GM19035 (cell line): ENCODE measurements around the gene TPR.
A peak's percentile ranks its signal among the peaks of the same experiment; 100 is the strongest.

Experiments used
- ATAC-seq: cut with Tn5 transposase; IDR thresholded peaks from one replicate; pipeline ENCODE4 v1.9.1; 2021; ENCODE audit not compliant: unreplicated experiment

The TPR gene

DNA sequence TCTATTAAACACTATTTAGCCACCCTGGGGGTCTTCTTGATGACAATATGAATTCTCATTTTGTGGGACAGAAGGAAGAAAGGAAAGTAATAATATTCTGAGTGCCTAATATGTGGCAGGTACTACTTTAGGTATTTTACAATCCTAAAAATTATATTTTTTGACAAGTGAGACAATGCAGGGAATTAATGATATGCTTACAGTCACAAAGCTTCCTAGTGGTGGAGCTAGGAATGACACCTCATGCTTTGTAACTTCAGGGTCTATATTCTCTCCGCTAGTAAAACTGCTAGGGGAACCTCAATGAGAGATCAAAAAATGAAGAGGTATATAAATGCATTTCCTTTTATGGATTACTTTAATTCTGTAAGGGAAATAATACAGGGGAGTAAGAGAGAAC, 44.3 kb downstream of the TPR start:
- ATAC-seq, result no peak

DNA sequence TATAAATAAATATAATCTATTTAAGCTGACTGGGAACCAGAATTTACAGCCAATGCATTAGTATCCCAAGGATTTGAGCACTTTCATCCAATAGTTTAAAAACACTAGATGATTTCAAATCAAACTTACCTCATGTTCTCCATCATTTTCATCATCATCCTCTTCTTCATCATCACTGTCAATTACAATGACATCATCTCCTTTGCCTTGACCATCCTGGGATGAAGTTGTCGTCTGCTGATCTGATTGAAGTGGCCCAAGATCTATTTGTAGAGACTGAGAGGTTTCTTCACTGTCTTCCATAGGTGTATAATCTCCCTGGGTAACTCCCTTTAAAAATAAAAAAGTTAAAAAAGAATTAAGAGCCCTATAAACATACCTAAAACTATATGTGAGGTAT, 47.7 kb downstream of the TPR start:
- no peak for ATAC-seq

DNA sequence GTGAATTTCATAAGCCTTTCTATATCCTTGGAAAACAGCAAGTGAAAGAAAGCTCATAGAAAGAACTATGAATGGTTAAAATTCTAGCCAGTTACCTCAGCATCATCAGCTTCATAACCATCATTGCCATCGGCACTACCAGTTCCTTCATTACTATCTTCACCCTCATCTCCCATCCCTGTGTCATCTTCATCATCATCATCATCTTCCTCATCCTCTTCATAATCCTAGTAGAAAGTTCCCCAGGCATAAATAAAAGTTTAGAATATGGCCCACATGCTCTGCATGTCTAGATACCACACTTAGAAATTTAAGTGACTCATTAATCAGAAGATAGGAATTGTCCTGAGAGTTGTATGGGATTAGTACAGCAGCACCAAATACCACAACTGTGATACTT, 49.0 kb downstream of the TPR start:
- no peak for ATAC-seq

DNA sequence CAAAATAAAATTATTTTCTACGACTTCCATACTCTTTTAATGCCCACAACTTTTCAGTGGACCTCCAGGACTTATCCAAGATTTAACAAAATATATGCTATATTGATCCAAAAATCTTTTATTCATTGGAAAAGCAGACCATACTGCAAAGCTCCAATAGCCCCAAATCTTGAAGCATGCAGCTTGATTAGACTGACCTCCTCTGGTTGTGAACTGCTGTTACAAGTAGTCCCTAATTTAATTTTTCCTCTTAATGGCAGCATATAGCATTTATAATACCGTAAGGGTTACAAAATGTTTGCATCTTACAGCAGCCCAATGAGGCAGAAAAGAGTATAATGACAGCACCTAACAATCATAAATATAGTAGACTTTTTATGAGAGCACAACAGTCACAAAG, 49.8 kb downstream of the TPR start:
- no peak for ATAC-seq

DNA sequence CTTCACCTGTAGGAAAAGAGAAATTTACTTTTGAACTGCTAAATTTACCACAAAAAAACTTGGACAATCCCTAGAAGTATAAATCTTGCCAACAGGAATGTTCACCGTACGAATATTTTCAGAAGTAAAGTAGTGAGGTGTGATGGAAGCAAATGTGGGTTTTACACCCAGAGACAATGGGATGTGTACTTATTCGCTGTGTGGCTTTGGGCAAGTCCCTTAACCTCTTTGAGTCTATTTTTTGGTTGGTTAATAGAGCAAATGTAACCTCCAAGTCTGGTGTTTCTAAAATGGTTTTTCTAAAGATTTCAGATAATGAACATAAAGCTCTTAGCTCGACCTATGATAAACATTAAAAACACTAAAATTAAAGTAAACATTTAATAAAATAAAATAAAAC, 51.2 kb downstream of the TPR start:
- no peak for ATAC-seq

DNA sequence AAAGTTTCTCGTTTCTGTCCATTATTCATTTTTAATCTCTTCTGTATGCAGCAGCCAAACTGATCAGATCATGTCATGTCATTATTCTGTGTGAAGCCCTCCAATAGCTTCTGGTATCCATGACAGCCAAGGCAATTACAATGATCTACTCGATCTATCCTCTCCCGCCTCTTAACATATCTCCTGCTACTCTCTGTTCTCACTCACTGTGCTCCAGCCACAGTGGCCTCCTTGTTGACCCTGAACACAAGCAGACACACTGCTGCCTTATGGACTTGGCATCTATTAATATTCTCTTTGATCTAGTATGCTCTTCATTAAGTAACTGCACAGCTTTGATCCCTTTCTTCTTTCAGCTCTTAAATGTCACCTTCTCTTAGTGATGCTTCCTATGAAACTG, 59.5 kb downstream of the TPR start:
- ATAC-seq, result no peak

DNA sequence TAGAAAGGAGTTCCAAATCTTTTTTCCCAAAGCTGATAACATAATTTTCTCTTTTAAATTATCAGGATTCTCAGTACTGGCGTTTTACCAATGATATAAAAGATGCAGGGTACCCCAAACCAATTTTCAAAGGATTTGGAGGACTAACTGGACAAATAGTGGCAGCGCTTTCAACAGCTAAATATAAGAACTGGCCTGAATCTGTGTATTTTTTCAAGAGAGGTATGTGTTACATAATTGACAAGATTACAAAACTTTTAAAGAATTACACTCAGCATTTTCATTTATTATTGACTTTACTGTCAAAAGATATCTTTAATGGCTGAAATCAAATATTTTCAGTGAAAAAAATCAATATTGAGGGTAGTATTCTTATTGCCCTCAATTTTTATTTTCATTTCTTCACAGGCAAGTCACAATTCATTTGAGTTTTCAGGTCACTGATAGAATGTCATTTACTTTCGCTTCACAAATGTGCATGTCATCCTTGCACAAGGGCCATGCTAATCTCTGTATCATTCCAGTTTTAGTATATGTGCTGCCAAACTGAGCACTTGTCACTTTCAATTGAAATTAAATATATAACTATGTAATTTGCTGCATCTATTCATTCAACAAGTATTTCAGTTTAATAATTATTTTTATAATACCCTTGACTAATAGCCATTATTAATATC, 63.5 kb downstream of the TPR start:
- no peak for ATAC-seq

DNA sequence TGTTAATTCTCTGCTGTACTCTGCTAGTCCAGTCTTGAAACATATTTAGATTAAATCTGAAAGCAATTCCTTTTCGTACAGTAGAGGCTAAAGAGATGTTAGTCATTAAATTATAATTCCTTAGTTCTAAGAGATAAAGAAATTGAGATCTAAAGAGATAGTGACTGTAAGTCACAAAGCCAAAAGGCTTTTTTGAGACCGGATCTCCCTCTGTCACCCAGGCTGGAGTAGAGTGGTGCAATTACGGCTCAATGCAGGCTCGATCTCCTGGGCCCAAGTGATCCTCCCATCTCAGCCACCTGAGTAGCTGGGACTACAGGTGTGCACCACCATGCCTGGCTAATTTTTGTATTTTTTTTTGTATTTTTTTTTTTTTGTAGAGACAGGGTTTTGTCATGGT, 64.7 kb downstream of the TPR start:
- ATAC-seq, result no peak

DNA sequence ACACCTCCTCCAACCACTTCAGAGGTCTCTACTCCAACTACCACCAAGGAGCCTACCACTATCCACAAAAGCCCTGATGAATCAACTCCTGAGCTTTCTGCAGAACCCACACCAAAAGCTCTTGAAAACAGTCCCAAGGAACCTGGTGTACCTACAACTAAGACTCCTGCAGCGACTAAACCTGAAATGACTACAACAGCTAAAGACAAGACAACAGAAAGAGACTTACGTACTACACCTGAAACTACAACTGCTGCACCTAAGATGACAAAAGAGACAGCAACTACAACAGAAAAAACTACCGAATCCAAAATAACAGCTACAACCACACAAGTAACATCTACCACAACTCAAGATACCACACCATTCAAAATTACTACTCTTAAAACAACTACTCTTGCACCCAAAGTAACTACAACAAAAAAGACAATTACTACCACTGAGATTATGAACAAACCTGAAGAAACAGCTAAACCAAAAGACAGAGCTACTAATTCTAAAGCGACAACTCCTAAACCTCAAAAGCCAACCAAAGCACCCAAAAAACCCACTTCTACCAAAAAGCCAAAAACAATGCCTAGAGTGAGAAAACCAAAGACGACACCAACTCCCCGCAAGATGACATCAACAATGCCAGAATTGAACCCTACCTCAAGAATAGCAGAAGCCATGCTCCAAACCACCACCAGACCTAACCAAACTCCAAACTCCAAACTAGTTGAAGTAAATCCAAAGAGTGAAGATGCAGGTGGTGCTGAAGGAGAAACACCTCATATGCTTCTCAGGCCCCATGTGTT, 66.6 kb downstream of the TPR start:
- no peak for ATAC-seq

DNA sequence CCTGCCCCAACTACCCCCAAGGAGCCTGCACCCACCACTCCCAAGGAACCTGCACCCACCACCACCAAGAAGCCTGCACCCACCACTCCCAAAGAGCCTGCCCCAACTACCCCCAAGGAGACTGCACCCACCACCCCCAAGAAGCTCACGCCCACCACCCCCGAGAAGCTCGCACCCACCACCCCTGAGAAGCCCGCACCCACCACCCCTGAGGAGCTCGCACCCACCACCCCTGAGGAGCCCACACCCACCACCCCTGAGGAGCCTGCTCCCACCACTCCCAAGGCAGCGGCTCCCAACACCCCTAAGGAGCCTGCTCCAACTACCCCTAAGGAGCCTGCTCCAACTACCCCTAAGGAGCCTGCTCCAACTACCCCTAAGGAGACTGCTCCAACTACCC, 67.6 kb downstream of the TPR start:
- no peak for ATAC-seq

DNA sequence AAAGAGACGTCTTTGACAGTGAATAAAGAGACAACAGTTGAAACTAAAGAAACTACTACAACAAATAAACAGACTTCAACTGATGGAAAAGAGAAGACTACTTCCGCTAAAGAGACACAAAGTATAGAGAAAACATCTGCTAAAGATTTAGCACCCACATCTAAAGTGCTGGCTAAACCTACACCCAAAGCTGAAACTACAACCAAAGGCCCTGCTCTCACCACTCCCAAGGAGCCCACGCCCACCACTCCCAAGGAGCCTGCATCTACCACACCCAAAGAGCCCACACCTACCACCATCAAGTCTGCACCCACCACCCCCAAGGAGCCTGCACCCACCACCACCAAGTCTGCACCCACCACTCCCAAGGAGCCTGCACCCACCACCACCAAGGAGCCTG, 68.5 kb downstream of the TPR start:
- ATAC-seq, result no peak

DNA sequence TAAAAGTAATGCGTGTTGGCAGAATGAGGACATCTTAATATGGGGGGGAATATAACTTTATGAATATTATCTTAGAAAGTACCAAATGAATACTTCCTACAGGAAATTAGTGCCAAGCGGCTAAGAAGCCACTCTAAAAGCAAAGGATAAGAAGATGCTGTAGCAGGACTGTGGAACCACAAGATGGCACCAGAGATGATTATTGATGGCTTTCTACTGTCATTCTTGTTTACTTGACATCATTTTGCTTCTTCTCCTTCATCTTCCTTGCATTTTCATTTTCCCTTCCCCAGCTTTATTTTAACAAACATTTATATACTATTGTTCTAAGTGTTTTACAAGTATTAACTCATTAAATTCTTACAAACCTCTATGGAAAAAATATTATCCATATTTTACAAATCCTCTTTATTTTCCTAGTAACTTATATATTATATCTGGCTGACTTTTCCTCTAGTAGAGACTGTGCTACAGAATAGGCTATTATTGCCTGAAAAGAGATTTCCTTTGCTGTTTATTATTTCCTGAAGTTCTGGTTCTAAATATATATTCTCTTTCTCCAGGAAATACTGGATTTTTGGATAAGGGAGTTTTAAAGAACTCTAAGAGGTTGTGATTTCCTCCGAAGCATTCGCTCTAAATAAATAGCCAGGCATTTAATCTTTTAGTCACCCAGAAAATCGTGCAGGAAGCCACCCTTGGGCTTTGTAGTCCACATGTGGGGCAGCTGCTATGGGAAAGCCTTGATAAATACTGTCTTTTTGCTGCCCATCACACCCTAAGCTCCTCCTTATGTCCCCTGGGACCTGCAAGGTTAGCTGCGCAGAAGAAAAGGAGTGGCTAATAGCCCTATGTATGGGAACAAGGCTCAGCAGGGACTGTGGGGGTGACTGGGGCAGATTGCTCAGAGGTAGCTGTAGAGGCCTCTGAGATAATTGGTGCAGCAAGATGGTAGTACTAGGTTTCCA, 69.8 kb downstream of the TPR start:
- ATAC-seq, result peak; percentile 70

DNA sequence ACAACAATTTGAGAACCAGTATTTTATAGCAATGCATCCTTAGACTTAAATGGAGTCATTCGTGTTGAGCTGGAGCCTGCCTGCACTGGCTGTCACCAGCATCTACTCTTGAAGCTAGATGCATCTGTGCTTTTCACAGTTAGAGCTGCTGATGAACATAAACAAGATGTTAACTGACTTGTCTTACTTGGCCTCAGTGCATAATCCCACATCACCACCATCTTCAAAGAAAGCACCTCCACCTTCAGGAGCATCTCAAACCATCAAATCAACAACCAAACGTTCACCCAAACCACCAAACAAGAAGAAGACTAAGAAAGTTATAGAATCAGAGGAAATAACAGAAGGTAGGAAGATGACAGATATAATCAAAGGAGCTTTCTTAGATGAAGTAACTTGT, 71.1 kb downstream of the TPR start:
- ATAC-seq, result no peak

DNA sequence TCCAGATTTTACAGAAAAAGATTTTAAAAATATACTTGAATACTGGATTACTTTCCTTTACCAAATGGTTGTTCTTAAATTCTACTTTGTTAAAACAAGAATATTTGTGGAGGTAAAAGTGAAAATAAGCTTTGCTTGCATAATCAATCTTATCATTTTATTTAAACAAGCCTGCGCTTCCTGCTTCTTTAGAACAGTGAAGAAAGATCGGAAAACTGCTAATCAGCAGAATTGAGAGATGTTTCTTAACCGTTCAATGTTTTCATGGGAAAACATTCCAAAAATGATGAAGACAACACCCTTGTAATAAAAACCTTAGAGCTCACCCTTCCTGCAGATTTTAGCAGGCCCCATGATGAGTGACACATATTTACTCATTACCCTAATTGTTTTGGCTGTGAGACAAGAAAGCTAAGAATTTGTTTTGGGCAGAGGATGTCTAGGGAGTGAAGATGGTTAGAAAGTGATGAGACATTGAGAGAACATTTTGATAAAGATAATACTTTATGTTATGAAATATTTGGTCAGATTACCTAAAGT, 72.6 kb downstream of the TPR start:
- no peak for ATAC-seq

DNA sequence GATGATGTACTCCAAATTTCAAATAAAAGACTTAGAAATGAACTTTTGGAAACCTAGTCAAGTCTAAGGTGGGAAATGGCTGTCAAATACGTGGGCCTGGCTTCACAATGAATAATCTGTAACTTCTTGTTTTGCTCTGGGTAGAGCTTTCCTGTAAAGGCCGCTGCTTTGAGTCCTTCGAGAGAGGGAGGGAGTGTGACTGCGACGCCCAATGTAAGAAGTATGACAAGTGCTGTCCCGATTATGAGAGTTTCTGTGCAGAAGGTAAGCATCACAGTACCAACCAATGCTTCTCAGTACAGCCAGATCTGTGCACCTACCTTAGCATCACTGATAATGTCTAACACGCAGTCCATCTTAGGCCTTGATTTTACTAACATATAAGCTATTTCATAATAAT, 73.6 kb downstream of the TPR start:
- no peak for ATAC-seq

DNA sequence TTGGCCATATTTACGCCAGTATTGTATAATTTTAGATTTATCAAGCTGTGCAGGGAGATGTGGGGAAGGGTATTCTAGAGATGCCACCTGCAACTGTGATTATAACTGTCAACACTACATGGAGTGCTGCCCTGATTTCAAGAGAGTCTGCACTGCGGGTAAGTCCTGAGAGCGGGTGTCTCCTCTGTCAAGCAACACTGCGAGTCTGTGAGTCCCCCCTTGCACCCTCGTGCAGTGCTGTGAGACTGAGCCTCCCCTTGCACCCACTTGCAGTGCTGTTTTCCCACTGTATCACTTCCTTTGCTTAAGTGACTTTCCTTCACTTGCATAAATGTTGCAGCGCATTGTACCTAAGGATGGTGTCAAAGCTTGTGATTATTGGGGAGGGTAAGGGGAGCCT, 75.0 kb downstream of the TPR start:
- no peak for ATAC-seq

DNA sequence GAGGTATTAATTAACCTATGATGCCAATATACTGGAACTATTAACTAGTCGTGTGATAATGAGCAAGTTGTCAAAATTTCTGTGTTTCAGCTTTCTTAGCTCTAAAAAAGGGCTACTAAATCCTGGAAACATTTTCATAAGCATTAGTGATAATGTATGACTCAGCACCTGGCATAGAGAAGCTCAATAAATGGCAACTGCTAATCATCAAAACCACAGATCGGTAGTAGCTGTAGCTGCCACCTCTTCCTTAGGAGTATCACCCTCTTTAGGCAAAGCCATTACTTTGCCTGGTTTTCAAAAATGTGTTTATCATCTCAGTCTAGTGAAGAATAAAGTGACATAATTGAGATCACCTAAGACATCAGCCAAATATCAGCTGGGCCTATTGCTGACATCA, 75.5 kb downstream of the TPR start:
- ATAC-seq, result no peak

DNA sequence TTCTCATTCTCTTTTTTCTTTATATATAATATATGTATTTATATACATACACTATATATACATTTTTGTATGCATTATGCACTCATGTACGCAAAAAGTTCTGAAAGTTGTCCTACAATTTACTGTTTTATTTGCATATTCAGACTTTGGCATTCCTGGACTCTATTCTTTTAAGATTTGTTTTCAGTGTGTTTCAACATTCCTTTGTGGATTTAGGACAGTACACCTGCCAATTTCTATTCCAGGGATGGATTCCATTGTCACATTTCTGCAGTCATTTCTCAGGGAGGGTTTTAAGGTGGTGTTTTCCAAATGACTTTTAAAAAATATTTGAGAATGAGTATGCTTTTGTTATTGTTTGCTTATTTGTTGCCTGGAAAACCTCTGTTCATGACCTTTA, 76.2 kb downstream of the TPR start:
- no peak for ATAC-seq

DNA sequence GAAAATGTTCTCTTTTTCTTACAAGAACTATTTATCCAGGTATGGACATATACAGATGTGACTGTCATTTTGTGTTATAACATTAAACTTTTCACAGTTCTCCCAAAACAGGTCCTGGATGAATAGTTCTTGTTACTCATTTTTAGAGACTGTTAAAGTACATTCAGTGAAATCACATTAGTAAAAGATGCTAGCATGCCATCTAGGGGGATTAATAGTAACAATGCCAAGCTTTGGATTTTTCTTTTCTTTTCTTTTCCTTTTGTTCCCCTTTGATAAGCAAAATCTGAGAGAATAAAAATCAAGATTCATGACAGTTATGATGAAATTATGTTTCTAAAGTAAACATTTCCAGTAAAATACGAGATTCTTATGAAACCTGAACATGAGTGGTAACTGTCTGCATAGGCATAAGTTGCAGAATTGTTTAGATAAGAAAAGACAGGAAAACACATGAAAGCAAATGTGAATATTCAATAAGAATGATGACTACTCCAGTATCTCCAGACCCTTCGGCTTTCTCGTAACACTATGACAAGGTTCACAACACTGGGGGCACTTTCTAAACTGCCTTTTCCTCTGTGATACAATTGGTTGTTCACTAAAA, 77.5 kb downstream of the TPR start:
- no peak for ATAC-seq

DNA sequence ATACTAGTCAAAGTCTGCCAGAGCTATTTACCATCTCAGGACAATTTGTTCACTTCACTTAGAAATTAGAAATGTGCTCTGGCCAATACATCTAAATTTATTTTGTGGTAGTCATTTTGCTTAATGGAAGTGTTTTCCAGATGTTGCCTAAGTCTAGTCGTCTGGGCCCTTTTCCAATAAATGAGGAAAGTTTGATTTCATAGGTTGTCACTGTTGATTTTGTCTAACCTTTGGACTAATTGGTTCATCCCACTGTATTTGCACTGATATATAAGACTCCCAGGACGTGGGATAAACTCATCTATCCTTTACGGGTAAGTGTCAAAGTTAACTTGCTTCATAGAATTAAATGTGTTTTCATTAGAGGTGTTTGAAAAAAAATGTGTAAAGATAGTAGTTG, 79.1 kb downstream of the TPR start, which contains the start of gene PRG4:
Gene PRG4, plus strand, starts transcription at position 300 of the 400 bp plus-strand sequence.
- ATAC-seq, result no peak

DNA sequence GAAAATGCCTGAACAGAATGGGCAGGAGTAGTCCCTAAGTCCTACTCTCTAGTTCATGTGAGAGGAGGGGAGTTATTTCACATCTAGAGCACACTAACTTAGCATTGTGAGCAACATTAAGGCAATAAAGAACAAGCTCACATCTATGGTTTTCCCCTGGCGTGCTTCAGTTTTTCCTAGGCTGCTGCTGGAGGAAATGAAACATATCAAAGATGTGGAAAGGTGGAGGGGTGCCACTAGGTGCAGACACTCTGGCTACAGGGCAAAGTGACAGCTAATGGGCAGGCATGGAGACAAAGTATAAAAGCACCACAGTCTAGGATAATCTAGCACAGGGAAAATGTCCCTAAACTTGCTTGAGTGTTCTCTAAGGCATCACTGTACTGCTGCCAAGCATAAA, 82.2 kb downstream of the TPR start:
- no peak for ATAC-seq
